CD4-positive, alpha-beta T cell (primary cell): ENCODE data around the gene BLMH. TPM values are rescaled to one million over a fixed set of nuclear protein-coding genes. Genes with fewer than 3 reads are reported as not detected.

Experiments used
- ATAC-seq: fragments of 200-7000 bp; cut with Tn5 transposase; one replicate; pipeline ENCODE4 v1.10.0; 2022; ENCODE audit warnings: mild to moderate bottlenecking; ENCODE audit not compliant: poor library complexity
- CTCF ChIA-PET: fragments of 350-600 bp; sonication (Branson Sonifier 250); formaldehyde crosslinking; loops from one replicate; lab custom pipeline; 2021; ENCODE audit warnings: antibody characterized with exemption, inconsistent platforms; lab: Charles Lee
- POLR2A ChIA-PET: fragments of 350-600 bp; sonication (Branson Sonifier 250); formaldehyde crosslinking; loops from one replicate; lab custom pipeline; 2021; ENCODE audit warnings: antibody characterized with exemption, inconsistent platforms; lab: Charles Lee
- DNase-seq, 14 experiments: peaks; one replicate each; pipeline ENCODE4 v3.0.0-alpha.2; 2013 to 2020; ENCODE audit warnings: mixed read lengths in 2 of 14
- H3K27ac ChIP-seq, 2 donors: one replicate each; pipeline versions ENCODE4 v1.5.1 to v1.7.0; 2013; ENCODE audit warnings: low read length in 2 of 2, low read depth in 1 of 2, mild to moderate bottlenecking in 1 of 2
- H3K27me3 ChIP-seq, 2 experiments: 1 replicate in 1 of 2; 2 replicates in 1 of 2; pipeline versions ENCODE4 v1.6.1 to v1.7.0; 2013; ENCODE audit warnings: low read length in 2 of 2, control low read depth in 1 of 2, mild to moderate bottlenecking in 1 of 2, moderate library complexity in 1 of 2; ENCODE audit not compliant: insufficient read depth in 2 of 2, control insufficient read depth in 1 of 2
- H3K36me3 ChIP-seq: one replicate; pipeline ENCODE4 v1.6.1; 2013; ENCODE audit warnings: low read length, control low read depth; ENCODE audit not compliant: insufficient read depth
- H3K4me1 ChIP-seq: one replicate; pipeline ENCODE4 v1.6.1; 2013; ENCODE audit warnings: low read length, control low read depth; ENCODE audit not compliant: insufficient read depth
- H3K4me3 ChIP-seq: one replicate; pipeline ENCODE4 v1.5.1; 2013; ENCODE audit warnings: mild to moderate bottlenecking, low read length, moderate library complexity
- H3K9me3 ChIP-seq, 2 experiments: 1 replicate in 1 of 2; 2 replicates in 1 of 2; pipeline versions ENCODE4 v1.6.1 to v1.7.0; 2013; ENCODE audit warnings: low read length in 2 of 2, mild to moderate bottlenecking in 2 of 2, control low read depth in 1 of 2, moderate library complexity in 1 of 2; ENCODE audit not compliant: control insufficient read depth in 1 of 2, insufficient read depth in 1 of 2
- H3K27ac Mint-ChIP-seq: one replicate; pipeline ENCODE4 v1.8.0; 2020; ENCODE audit warnings: mixed read lengths
- H3K27me3 Mint-ChIP-seq: one replicate; pipeline ENCODE4 v1.8.0; 2021; ENCODE audit warnings: mixed read lengths
- H3K36me3 Mint-ChIP-seq: one replicate; pipeline ENCODE4 v1.8.0; 2021; ENCODE audit warnings: low read depth, mixed read lengths
- H3K4me1 Mint-ChIP-seq: one replicate; pipeline ENCODE4 v1.8.0; 2021; ENCODE audit warnings: low read depth, mixed read lengths
- H3K4me3 Mint-ChIP-seq: one replicate; pipeline ENCODE4 v1.8.0; 2020; ENCODE audit warnings: mild to moderate bottlenecking, mixed read lengths
- H3K9me3 Mint-ChIP-seq: one replicate; pipeline ENCODE4 v1.8.0; 2020; ENCODE audit warnings: mixed read lengths
- CTCF ChIP-seq: fragments of 200-600 bp; IDR thresholded peaks from one replicate; pipeline ENCODE4 v1.8.0; 2022; ENCODE audit warnings: antibody characterized with exemption, mild to moderate bottlenecking
- intact Hi-C, 2 experiments: fragments of 100-400 bp; cut with DNase I in 1 of 2; cut with micrococcal nuclease in 1 of 2; formaldehyde crosslinking; loops; one replicate each; pipeline versions ENCODE4 v1.15.1 to v1.9.0; 2023 to 2025; cut with DNase I, micrococcal nuclease
- total RNA-seq, 174 experiments: library from RNA in 2 of 174; stranded (reverse) in 2 of 174; gene quantifications; one replicate each; pipeline ENCODE4 v1.2.3 and lab custom pipeline; 2021 to 2026

BLMH gene
- total RNA-seq, 2 experiments from 2014 or later = 32.9 to 36.5 TPM

- no peaks in the 10 kb centered on the region for H3K36me3 ChIP-seq
- H3K9me3 ChIP-seq = no peaks in the 10 kb centered on the region
- intact Hi-C loops = no loop called here
- H3K27me3 ChIP-seq = no peaks in the 10 kb centered on the region
- Mint-ChIP-seq H3K9me3 (no peaks in the 10 kb centered on the region), H3K27ac (no peak overlapping the region), H3K4me3 (no peak overlapping the region), H3K4me1 (no peaks in the 10 kb centered on the region), H3K27me3 (peaks cover 13% of the 10 kb centered on the region), H3K36me3 (no peaks in the 10 kb centered on the region)
- H3K4me1 ChIP-seq = no peaks in the 10 kb centered on the region
- TF ChIP-seq CTCF = no peak
- ChIA-PET CTCF (no interaction called here), POLR2A (no interaction called here)
- no peak overlapping the region for H3K27ac ChIP-seq
- no peak for ATAC-seq
- no peak overlapping the region for H3K4me3 ChIP-seq
- no peak for DNase-seq
These were observed 79.0 kb downstream of the BLMH start for GRCh38 chr17:30212750-30213149.

- Mint-ChIP-seq H3K36me3 (no peaks in the 10 kb centered on the region), H3K4me3 (no peak overlapping the region), H3K27ac (no peak overlapping the region), H3K4me1 (no peaks in the 10 kb centered on the region), H3K27me3 (peaks cover 16% of the 10 kb centered on the region), H3K9me3 (no peaks in the 10 kb centered on the region)
- DNase-seq (peak in 1 of 14 experiments; percentile 9), ATAC-seq (no peak)
- ChIA-PET POLR2A (no interaction called here), CTCF (no interaction called here)
- no peaks in the 10 kb centered on the region for H3K27me3 ChIP-seq
- H3K4me1 ChIP-seq = no peaks in the 10 kb centered on the region
- no peak for TF ChIP-seq CTCF
- intact Hi-C loops = no loop called here
- H3K9me3 ChIP-seq = no peaks in the 10 kb centered on the region
- no peak overlapping the region for H3K4me3 ChIP-seq
- no peak overlapping the region for H3K27ac ChIP-seq
- no peaks in the 10 kb centered on the region for H3K36me3 ChIP-seq
These were observed 80.4 kb downstream of the BLMH start for GRCh38 chr17:30211371-30211770.

GRCh38 chr17:30210901-30211300 lies 80.8 kb downstream of the BLMH start:
- no peak for ATAC-seq
- intact Hi-C loops = no loop called here

More at GRCh38 chr17:30210901-30211300, 80.8 kb downstream of the BLMH start:
- CTCF ChIA-PET = no interaction called here
- Histone ChIP-seq H3K9me3 (no peaks in the 10 kb centered on the region), H3K27me3 (no peaks in the 10 kb centered on the region), H3K36me3 (no peaks in the 10 kb centered on the region), H3K4me1 (no peaks in the 10 kb centered on the region), H3K4me3 (no peak overlapping the region), H3K27ac (no peak overlapping the region)
- Mint-ChIP-seq H3K36me3 (no peaks in the 10 kb centered on the region), H3K9me3 (no peaks in the 10 kb centered on the region), H3K4me1 (no peaks in the 10 kb centered on the region), H3K27ac (no peak overlapping the region), H3K4me3 (no peak overlapping the region), H3K27me3 (peaks cover 16% of the 10 kb centered on the region)
- POLR2A ChIA-PET = no interaction called here
- no peak for DNase-seq
- TF ChIP-seq CTCF = no peak
